ENCODE measurements around the gene LRIT1. TPM values are rescaled to one million over a fixed set of nuclear protein-coding genes. Genes with fewer than 3 reads are reported as not detected.

The LRIT1 gene
- polyA plus RNA-seq, 10 donors, result not detected

DNA sequence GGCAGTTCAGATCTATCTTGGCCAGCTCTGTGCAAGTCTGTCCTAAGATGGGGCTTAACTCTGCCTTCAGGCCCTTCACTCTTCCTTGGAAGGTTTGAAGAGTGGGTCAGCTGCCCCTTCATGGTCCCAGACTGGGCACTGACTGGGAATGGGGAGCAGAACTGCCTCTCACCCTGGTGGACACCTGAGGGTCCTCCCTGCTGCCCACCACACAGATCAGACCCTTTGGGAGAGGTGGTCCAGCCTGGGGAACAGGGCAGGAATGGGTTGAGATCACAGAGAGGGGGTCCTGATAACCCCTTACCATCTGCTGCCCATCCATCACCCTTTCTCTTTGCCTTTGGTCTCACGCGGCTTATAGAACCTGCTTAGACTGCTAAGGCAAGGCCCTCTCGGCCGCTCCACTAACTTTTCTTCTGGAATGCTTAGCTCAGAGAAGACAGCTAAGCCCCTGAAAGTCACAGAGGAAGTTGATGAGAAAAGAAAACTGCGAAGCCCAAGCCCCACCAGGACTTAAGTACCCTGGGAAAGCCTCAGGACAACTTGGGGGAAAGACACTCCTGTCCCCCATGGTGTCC, 47.4 kb downstream of the LRIT1 start:
- no peak for DNase-seq

DNA sequence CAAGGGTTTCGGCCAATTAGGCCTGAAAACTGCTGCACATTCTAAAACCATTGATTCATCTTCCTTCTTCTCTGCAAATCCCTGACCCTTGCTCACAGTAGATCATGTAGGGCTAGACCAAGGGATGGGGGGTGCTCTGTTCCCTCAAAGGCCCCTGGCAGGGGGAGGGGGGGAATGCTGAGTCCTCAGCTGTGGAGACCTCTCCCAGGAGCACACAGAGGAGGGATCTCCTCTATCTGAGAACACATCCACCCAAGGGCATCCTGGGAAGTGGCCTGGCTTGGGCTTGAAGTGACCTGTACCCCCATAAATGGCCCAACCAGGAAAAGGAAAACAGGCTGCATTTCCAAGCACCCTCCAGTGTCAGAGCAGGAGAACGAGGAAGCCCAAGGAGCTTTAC, 48.0 kb downstream of the LRIT1 start:
- DNase-seq, result no peak

DNA sequence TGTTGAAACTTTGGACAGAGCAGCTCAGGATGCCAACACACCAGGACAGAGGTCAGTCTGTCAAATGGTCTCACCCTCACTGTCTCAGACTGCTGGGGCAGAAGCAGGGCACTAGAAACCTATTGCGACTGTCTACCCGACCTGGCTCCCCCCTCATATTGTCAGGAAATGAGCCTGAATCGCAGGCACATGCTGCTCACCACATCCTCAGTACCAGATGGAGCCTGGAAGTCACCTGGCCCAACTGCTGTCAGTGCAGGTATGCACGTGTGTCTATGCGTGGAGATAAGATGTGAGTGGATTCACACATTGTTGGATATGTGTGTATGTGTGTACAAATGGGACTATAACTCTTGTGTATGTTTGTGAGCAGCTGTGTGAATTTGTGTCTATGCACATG, 50.2 kb downstream of the LRIT1 start:
- DNase-seq, result no peak

GRCh38 chr10:84190621-84191020, 50.7 kb downstream of the LRIT1 start:
- no peak for DNase-seq

DNA sequence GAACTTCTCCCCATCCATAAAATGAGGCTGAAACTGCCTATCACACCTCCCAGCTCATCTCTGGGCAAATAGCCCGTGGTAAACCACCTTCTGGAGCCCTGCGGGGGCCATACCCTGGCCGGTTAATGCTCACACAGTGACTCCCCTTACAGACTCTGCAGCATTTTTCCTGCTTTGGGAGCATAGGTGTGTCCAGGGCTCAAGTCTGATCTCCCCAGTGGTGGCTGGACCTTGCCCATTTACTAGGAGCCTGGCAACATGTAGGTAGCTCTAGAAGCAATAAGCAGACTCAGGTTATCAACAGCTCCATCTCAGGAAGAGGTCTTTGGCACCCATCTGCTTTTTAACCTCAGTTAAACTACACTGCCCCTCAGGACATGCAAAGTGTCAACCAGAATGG, 52.5 kb downstream of the LRIT1 start:
- no peak for DNase-seq

GRCh38 chr10:84185526-84186175, 55.7 kb downstream of the LRIT1 start:
- DNase-seq, result no peak

GRCh38 chr10:84184517-84184916, 56.8 kb downstream of the LRIT1 start:
- no peak for DNase-seq

- DNase-seq, result no peak
These were observed 59.7 kb downstream of the LRIT1 start for GRCh38 chr10:84181631-84182030.

Other genes with a start within 250 kb of the LRIT1 start
- gene GHITM, start 102.0 kb downstream of the LRIT1 start, polyA plus RNA-seq (ENCODE audit: insufficient read length in 10 of 10), result 100 to 1,000 TPM in 9 of 10 donors, 10 to 100 TPM in 1; 97.5 to 125 (median 113) TPM
- gene GPR15LG, start 67.7 kb downstream of the LRIT1 start, polyA plus RNA-seq (ENCODE audit: insufficient read length in 10 of 10), result under 1 TPM in 2 of 10 donors, not detected in 8; 0.20 to 0.23 TPM
- gene CDHR1, start 47.0 kb downstream of the LRIT1 start, polyA plus RNA-seq (ENCODE audit: insufficient read length in 10 of 10), result 1 to 10 TPM in 7 of 10 donors, under 1 TPM in 3; 0.31 to 2.1 (median 1.2) TPM
- gene LRIT2, start 16.0 kb downstream of the LRIT1 start, polyA plus RNA-seq (ENCODE audit: insufficient read length in 10 of 10), result not detected
- gene RGR, start 3.5 kb upstream of the LRIT1 start, polyA plus RNA-seq (ENCODE audit: insufficient read length in 10 of 10), result 10 to 100 TPM in 8 of 10 donors, 1 to 10 TPM in 2; 8.2 to 32.9 (median 16.3) TPM
- 10 to 100 TPM; 28.5 to 66.1 (median 50.2) TPM for gene CCSER2, start 87.0 kb upstream of the LRIT1 start, polyA plus RNA-seq (ENCODE audit: insufficient read length in 10 of 10)